ENCODE results near the gene HDAC10. TPM values are rescaled to one million over a fixed set of nuclear protein-coding genes. Genes with fewer than 3 reads are reported as not detected.

HDAC10 gene
- total and polyA plus RNA-seq, 10 of the 15 experiments (the other 5 are each of a cell fraction or from before 2014, with no cell fraction given), result 0.26 to 48.6 (median 5.0) TPM

DNA sequence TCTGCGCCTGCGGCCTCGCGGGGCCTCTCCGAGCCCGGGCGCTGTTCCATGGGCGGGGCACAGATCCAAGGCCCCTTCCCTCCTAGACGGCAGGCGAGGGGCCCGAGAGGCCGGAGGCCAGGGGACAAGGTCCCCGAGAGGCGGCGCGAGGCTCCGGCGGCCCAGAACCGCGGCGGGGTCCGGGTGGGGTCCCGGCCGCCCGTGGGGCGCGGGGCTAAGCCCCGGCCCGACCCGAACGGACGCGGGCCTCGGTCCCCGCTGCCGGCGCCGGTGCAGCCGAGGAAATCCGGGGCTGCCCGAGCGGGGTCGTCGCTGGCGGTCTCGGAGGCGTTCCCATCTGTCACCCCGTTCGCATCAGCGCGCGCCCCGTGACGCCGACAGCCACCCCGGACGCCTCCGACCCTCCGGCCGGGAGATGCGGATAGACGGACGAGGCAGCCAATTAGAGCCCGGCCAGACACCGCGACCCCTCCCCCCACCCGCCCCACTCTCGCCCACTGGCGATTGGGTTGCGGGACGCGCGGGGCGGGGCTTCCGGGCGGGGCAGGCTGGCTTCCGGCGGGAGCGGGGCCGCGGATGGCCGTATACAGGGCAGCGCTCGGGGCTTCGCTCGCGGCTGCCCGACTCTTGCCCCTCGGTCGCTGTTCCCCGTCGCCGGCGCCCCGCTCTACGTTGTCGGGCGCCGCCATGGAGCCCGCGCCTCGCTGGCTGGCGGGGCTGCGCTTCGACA is 50.4 kb downstream of the HDAC10 start, which contains the start of gene SELENOO:
Gene SELENOO, plus strand, starts transcription at position 551 of the 730 bp plus-strand sequence. Its CDS starts 26 bp downstream, at position 577.
- ChIA-PET SMC1A (ENCODE audit: uncharacterized antibody, unreplicated experiment) (no interaction called here), POLR2A (interaction anchor here (1.0 to 1.2 kb wide), 2 partner anchors 9 kb away, joined by 3 to 5 read pairs; no protein-coding TSS in a partner anchor), CTCF (no interaction called here), RAD21 (ENCODE audit: unreplicated experiment) (interaction anchor here (1.0 kb wide), 1 partner anchor 14 kb away, joined by 4 read pairs; no protein-coding TSS in a partner anchor)
- in situ Hi-C loops (cut with MboI) (no loop called here), intact Hi-C loops (cut with micrococcal nuclease; ENCODE audit: unreplicated experiment) (no loop called here)
- DNase-seq (ENCODE audit: low read depth, low spot score) (no peak), FAIRE-seq (peak; percentile 52), ATAC-seq (peak; percentile 94)
- 2% methylated on average over 54 of the region's 105 CpGs for WGBS (ENCODE audit: insufficient coverage, insufficient replicate concordance, low lambda C conversion rate, missing lambda C conversion rate)
- H4K20me1 ChIP-seq (ENCODE audit: control insufficient read depth, insufficient read depth), result no peaks in the 10 kb centered on the region
- peak within 1 kb of the TSS; percentile 84 for H3K4me3 ChIP-seq
- TSS peak; percentile 86 for BruUV-seq (replicated peaks)
- peaks cover 6 to 23% of the 10 kb centered on the region in 2 experiments for H3K36me3 ChIP-seq (ENCODE audit: control insufficient read depth in 2 of 2, insufficient read depth in 2 of 2, low read length in 1 of 2)
- H3K4me1 ChIP-seq (ENCODE audit: control insufficient read depth, insufficient read depth, low read length), result peaks cover 10% of the 10 kb centered on the region
- H3K27me3 ChIP-seq (replicated peaks in 1 of 2; ENCODE audit: control insufficient read depth in 2 of 2, insufficient read depth in 2 of 2, low read length in 1 of 2), result no peaks in the 10 kb centered on the region
- H3K27ac ChIP-seq (ENCODE audit: control insufficient read depth, insufficient read depth), result peak within 1 kb of the TSS; percentile 77
- H2AFZ ChIP-seq (ENCODE audit: control insufficient read depth, low read depth, low read length), result peak within 1 kb of the TSS; percentile 71
- peak within 1 kb of the TSS; percentile 98 for H3K4me2 ChIP-seq (ENCODE audit: control insufficient read depth, insufficient read depth)
- peaks cover 15% of the 10 kb centered on the region for H3K79me2 ChIP-seq (ENCODE audit: control insufficient read depth, insufficient read depth, low read length)
- peak within 1 kb of the TSS; percentile 74 for H3K9ac ChIP-seq (ENCODE audit: control insufficient read depth, insufficient read depth, low read length)
- no peaks in the 10 kb centered on the region for H3K9me3 ChIP-seq (replicated peaks; ENCODE audit: control insufficient read depth, insufficient read depth, low read length)
- peak; percentile 19; the same call in 1 of the 2 replicates for TF ChIP-seq NR2C1 (IDR thresholded peaks at IDR 0.05)
- TF ChIP-seq TBL1XR1 (IDR thresholded peaks at IDR 0.05; ENCODE audit: low read depth, low read length), result no peak
- peak; percentile 64 for TF ChIP-seq HCFC1 (IDR thresholded peaks at IDR 0.05; ENCODE audit: low read length)
- TF ChIP-seq RUNX3 (IDR thresholded peaks at IDR 0.05; ENCODE audit: low read length), result 0 out of 2 replicates have a peak, but pooled peaks have one; percentile 11
- TF ChIP-seq, protein P1, sequence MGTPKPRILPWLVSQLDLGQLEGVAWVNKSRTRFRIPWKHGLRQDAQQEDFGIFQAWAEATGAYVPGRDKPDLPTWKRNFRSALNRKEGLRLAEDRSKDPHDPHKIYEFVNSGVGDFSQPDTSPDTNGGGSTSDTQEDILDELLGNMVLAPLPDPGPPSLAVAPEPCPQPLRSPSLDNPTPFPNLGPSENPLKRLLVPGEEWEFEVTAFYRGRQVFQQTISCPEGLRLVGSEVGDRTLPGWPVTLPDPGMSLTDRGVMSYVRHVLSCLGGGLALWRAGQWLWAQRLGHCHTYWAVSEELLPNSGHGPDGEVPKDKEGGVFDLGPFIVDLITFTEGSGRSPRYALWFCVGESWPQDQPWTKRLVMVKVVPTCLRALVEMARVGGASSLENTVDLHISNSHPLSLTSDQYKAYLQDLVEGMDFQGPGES (IDR thresholded peaks at IDR 0.05), result 0 out of 2 replicates have a peak, but pooled peaks have one; percentile 11
- TF ChIP-seq, protein P2, sequence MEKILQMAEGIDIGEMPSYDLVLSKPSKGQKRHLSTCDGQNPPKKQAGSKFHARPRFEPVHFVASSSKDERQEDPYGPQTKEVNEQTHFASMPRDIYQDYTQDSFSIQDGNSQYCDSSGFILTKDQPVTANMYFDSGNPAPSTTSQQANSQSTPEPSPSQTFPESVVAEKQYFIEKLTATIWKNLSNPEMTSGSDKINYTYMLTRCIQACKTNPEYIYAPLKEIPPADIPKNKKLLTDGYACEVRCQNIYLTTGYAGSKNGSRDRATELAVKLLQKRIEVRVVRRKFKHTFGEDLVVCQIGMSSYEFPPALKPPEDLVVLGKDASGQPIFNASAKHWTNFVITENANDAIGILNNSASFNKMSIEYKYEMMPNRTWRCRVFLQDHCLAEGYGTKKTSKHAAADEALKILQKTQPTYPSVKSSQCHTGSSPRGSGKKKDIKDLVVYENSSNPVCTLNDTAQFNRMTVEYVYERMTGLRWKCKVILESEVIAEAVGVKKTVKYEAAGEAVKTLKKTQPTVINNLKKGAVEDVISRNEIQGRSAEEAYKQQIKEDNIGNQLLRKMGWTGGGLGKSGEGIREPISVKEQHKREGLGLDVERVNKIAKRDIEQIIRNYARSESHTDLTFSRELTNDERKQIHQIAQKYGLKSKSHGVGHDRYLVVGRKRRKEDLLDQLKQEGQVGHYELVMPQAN (conservative IDR thresholded peaks at IDR 0.05), result peak; percentile 67
- TF ChIP-seq POLR2A (IDR thresholded peaks at IDR 0.05; ENCODE audit: low read depth, low read length), result peak; percentile 83
- TF ChIP-seq POLR2AphosphoS5 (IDR thresholded peaks at IDR 0.05; ENCODE audit: low read length), result no peak
- TF ChIP-seq CREB1 (IDR thresholded peaks at IDR 0.05; ENCODE audit: low read depth), result peak; percentile 84
- TF ChIP-seq SP1 (IDR thresholded peaks at IDR 0.05; ENCODE audit: low read depth, low read length), result peak; percentile 74
- TF ChIP-seq BACH1 (IDR thresholded peaks at IDR 0.05; ENCODE audit: borderline replicate concordance), result peak; percentile 52; the same call in 1 of the 2 replicates
- TF ChIP-seq, protein P3, sequence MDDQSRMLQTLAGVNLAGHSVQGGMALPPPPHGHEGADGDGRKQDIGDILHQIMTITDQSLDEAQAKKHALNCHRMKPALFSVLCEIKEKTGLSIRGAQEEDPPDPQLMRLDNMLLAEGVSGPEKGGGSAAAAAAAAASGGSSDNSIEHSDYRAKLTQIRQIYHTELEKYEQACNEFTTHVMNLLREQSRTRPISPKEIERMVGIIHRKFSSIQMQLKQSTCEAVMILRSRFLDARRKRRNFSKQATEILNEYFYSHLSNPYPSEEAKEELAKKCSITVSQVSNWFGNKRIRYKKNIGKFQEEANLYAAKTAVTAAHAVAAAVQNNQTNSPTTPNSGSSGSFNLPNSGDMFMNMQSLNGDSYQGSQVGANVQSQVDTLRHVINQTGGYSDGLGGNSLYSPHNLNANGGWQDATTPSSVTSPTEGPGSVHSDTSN (IDR thresholded peaks at IDR 0.05; ENCODE audit: insufficient replicate concordance, low read depth, low read length), result peak; percentile 94
- TF ChIP-seq CHD2 (IDR thresholded peaks at IDR 0.05; ENCODE audit: borderline replicate concordance, low read depth, low read length), result peak; percentile 75; the same call in 1 of the 2 replicates
- peak; percentile 58 for TF ChIP-seq IKZF1 (conservative IDR thresholded peaks at IDR 0.05)
- TF ChIP-seq, protein P4, sequence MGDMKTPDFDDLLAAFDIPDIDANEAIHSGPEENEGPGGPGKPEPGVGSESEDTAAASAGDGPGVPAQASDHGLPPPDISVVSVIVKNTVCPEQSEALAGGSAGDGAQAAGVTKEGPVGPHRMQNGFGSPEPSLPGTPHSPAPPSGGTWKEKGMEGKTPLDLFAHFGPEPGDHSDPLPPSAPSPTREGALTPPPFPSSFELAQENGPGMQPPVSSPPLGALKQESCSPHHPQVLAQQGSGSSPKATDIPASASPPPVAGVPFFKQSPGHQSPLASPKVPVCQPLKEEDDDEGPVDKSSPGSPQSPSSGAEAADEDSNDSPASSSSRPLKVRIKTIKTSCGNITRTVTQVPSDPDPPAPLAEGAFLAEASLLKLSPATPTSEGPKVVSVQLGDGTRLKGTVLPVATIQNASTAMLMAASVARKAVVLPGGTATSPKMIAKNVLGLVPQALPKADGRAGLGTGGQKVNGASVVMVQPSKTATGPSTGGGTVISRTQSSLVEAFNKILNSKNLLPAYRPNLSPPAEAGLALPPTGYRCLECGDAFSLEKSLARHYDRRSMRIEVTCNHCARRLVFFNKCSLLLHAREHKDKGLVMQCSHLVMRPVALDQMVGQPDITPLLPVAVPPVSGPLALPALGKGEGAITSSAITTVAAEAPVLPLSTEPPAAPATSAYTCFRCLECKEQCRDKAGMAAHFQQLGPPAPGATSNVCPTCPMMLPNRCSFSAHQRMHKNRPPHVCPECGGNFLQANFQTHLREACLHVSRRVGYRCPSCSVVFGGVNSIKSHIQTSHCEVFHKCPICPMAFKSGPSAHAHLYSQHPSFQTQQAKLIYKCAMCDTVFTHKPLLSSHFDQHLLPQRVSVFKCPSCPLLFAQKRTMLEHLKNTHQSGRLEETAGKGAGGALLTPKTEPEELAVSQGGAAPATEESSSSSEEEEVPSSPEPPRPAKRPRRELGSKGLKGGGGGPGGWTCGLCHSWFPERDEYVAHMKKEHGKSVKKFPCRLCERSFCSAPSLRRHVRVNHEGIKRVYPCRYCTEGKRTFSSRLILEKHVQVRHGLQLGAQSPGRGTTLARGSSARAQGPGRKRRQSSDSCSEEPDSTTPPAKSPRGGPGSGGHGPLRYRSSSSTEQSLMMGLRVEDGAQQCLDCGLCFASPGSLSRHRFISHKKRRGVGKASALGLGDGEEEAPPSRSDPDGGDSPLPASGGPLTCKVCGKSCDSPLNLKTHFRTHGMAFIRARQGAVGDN (IDR thresholded peaks at IDR 0.05), result 0 out of 2 replicates have a peak, but pooled peaks have one; percentile 6
- peak; percentile 70; the same call in 1 of the 2 replicates for TF ChIP-seq SIN3A (IDR thresholded peaks at IDR 0.05; ENCODE audit: low read depth, low read length)

Measured in GM12878 (cell line).